HK-2 (cell line): Measurements from ENCODE around the gene PTPRM.

ENCODE experiments used
- DNase-seq: peaks from one replicate; pipeline ENCODE4 v3.0.0-alpha.2; 2018; ENCODE audit not compliant: unreplicated experiment

The PTPRM gene

GRCh38 chr18:8359481-8359880, 792.4 kb downstream of the PTPRM start:
- DNase-seq, result no peak

GRCh38 chr18:8361941-8362471, 794.9 kb downstream of the PTPRM start:
- no peak for DNase-seq

- DNase-seq, result no peak
Measured at GRCh38 chr18:8362863-8363262, 795.7 kb downstream of the PTPRM start.

- DNase-seq, result no peak
Measured at GRCh38 chr18:8364385-8364784, 797.3 kb downstream of the PTPRM start.

- DNase-seq, result no peak
Measured at GRCh38 chr18:8365006-8365405, 797.9 kb downstream of the PTPRM start.

- DNase-seq, result no peak
Measured at GRCh38 chr18:8365528-8365927, 798.4 kb downstream of the PTPRM start.

- DNase-seq, result no peak
Measured at GRCh38 chr18:8366070-8366469, 799.0 kb downstream of the PTPRM start.

GRCh38 chr18:8366656-8367055, 799.5 kb downstream of the PTPRM start:
- no peak for DNase-seq

GRCh38 chr18:8367217-8367988, 800.3 kb downstream of the PTPRM start:
- DNase-seq, result no peak

GRCh38 chr18:8368512-8369217, 801.5 kb downstream of the PTPRM start:
- no peak for DNase-seq

GRCh38 chr18:8373486-8373885, 806.4 kb downstream of the PTPRM start:
- no peak for DNase-seq

GRCh38 chr18:8374676-8375075, 807.6 kb downstream of the PTPRM start:
- DNase-seq, result no peak

- DNase-seq, result no peak
Measured at GRCh38 chr18:8375249-8375648, 808.1 kb downstream of the PTPRM start.

- DNase-seq, result no peak
Measured at GRCh38 chr18:8376113-8376512, 809.0 kb downstream of the PTPRM start.

- no peak for DNase-seq
Measured at GRCh38 chr18:8379187-8379941, 812.2 kb downstream of the PTPRM start.

GRCh38 chr18:8380006-8380405, 812.9 kb downstream of the PTPRM start:
- no peak for DNase-seq

GRCh38 chr18:8380926-8381325, 813.8 kb downstream of the PTPRM start:
- DNase-seq, result no peak

GRCh38 chr18:8381821-8382459, 814.8 kb downstream of the PTPRM start:
- DNase-seq, result no peak

- DNase-seq, result no peak
Measured at GRCh38 chr18:8385400-8385799, 818.3 kb downstream of the PTPRM start.

- no peak for DNase-seq
Measured at GRCh38 chr18:8386669-8387380, 819.7 kb downstream of the PTPRM start.
